Measurements from ENCODE around the gene EN1. TPM values are rescaled to one million over a fixed set of nuclear protein-coding genes. Genes with fewer than 3 reads are reported as not detected.

The EN1 gene
- total RNA-seq, 1 donor = not detected

DNA sequence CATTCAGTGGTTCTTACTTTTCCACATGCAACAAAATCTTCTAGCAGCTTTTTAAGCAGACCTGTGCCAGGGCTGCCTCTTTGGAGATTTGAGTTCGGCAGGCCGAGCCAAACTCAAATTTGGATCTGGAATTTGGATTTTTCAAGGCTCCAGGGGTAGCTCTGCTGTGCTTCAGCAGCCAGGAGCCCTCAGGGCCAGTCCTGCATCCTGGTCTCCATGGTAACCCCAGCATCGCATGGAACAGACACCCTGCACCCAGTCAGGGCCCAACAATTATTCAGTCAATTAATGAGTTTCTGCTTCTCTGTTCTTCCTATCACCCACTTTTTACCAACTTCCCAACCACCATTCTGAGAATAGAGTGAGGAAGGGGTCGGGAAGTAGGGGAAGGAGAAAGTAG, 30.0 kb downstream of the EN1 start:
- no peak overlapping the region for H3K4me3 ChIP-seq (ENCODE audit: low read depth, low read length)
- DNase-seq (ENCODE audit: low read depth) = no peak
- no peak for TF ChIP-seq CTCF (IDR thresholded peaks at IDR 0.05; ENCODE audit: insufficient read depth, low read depth, low read length)

GRCh38 chr2:118816669-118817068, 30.8 kb downstream of the EN1 start:
- no peak for TF ChIP-seq CTCF (IDR thresholded peaks at IDR 0.05; ENCODE audit: insufficient read depth, low read depth, low read length)
- DNase-seq (ENCODE audit: low read depth) = no peak

DNA sequence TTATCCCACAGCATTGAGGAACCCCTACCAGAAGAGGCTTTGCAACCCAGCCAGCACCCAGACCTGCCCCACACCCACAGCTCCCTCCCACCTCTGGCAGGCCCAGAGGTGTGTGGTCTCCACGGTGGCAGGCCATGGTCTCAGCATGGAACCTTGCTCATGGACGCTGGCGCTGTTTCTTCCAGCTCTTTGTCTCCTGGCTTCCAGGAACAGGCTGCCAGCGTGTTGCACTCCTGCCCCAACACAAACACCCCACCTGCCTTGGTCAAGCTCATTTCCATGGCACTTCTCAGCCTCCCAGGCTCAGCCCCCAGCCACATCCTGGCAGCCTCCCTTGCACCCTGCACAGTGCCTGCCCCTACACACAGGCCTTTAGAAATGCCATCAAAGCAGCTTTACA, 31.7 kb downstream of the EN1 start:
- TF ChIP-seq CTCF (IDR thresholded peaks at IDR 0.05; ENCODE audit: insufficient read depth, low read depth, low read length) = no peak
- no peak overlapping the region for H3K4me3 ChIP-seq (ENCODE audit: low read depth, low read length)
- no peak for DNase-seq (ENCODE audit: low read depth)

More at GRCh38 chr2:118816669-118817068, 30.8 kb downstream of the EN1 start:
- H3K4me3 ChIP-seq (ENCODE audit: low read depth, low read length) = no peak overlapping the region

GRCh38 chr2:118815314-118815713, 32.1 kb downstream of the EN1 start:
- no peak for DNase-seq (ENCODE audit: low read depth)
- TF ChIP-seq CTCF (IDR thresholded peaks at IDR 0.05; ENCODE audit: insufficient read depth, low read depth, low read length) = no peak
- no peak overlapping the region for H3K4me3 ChIP-seq (ENCODE audit: low read depth, low read length)

- TF ChIP-seq CTCF (IDR thresholded peaks at IDR 0.05; ENCODE audit: insufficient read depth, low read depth, low read length) = no peak
- DNase-seq (ENCODE audit: low read depth) = no peak
- no peak overlapping the region for H3K4me3 ChIP-seq (ENCODE audit: low read depth, low read length)
Measured at GRCh38 chr2:118814368-118814767, 33.1 kb downstream of the EN1 start.

DNA sequence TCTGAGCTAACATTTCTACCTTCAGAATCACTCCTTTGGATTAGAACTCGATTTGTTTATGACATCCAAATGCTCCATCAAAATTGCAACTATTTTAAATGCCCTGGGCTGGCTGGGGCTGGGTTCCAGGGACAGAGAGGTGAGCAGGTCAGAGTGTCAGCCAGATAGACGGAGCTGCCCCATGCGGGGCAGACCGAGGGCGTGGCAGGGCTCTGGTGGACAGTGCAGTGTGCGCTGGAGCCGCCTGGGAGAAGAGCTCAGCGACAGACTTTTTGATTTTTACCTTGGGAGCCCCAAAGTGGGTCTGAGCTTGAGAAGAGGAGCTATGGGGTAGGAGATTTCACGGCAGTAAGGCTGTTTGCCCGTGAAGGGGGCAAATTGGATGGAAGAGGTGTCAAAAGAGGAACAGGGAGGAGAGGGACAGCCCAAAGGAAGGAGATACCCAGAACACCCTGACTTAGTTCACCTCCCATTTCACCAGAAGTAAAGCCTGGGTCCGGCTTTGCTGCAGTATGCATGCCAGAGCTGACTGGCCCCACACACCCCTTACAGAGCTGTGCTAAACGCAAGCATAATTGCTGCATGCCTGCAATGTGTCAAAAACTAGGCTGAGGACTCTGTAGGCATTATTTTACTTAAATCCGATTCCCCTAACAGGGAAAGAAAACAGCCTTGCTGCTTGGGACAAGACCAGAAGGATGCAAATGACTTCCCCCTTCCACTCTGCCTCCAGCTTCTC, 33.7 kb downstream of the EN1 start:
- DNase-seq (ENCODE audit: low read depth) = no peak
- H3K4me3 ChIP-seq (ENCODE audit: low read depth, low read length) = no peak overlapping the region
- TF ChIP-seq CTCF (IDR thresholded peaks at IDR 0.05; ENCODE audit: insufficient read depth, low read depth, low read length) = no peak

DNA sequence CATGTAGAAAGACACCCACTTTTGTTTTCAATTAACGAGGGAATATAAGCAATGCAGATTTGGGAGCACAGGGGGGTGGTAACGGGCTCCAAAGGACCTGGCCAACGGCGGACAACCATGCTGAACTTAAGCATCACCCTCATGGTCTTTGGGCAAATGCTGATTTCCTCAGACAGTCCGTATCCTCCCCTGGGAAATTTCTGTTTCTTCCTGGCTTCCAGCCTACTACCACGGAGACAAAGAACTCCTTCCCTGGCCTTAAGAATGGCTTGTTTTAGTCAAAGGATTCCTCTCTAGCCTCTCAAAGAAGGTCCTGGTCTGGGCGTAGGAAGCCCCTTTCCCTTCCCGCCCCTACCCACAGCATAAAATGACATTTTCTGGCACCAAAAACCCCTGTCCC, 34.3 kb downstream of the EN1 start:
- H3K4me3 ChIP-seq (ENCODE audit: low read depth, low read length) = no peak overlapping the region
- no peak for DNase-seq (ENCODE audit: low read depth)
- TF ChIP-seq CTCF (IDR thresholded peaks at IDR 0.05; ENCODE audit: insufficient read depth, low read depth, low read length) = no peak
